ENCODE measurements around the gene TNKS1BP1.
"Not testable (repeated sequence)": the region's sequence is repeated elsewhere in the genome, so short reads cannot be mapped to it uniquely, and the experiment has no call there.

Gene TNKS1BP1

DNA sequence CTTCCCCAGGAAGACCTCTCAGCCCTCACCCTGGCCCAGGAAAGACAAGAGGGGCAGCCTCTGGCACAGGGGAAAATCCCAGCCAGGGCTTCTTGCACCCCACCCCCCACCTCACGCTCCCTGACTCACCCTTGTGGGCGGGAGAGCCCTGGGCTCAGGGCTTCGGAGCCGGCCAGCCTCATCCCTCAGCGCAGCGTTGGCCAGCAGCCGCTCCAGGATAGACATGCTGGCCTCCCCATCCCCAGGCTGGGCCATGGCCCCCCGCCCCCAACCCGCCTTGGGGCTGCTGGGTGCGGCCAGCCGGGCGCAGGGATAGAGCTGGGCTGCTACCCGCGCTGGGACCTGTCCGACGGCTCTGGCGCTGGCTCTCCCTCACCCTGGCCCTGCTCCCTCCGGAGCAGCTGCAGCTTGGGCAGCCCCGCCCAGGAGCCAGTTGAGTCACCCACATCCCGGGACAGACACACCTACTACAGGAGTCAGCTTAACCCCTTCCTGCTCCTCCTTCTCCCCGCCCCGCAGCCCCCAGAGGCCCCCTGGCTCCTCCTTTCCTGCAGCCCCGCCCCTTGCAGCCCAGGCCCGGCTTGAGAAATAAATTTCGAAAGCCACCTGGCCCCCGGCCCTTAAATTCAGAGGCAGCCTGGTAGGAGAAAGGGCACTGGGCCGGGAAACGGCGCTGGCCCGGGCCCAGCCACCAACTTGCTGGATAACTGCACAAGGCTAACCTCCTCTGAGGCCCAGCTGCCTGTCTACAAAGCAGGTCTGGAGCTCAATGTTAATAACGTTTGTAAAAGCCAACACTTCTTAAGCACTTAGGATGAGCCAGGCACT lies 13.4 kb downstream of the TNKS1BP1 start:
- DNase-seq (ENCODE audit: low spot score), result peak; percentile 86

DNA sequence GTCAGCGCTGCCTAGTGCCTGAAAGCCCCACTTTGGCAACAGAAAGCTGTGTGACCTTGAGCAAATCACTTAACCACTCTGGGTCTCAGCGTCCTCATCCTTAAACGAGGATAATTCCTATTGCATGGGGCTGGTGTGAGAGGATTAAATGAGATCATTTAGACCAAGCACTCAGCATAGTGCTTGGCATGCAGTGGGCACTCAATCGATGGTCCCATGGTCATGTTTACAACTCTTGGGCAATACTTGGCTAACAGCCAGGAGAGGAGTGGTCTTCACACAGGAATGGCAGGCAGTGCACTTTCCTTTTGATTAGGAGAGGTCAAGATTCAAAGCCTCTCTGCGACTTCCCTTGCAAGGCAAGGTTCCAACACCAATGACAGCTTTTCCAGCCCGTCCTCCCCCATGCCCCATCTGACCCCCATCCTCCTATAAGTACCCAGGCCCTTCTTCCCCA lies 14.1 kb downstream of the TNKS1BP1 start:
- no peak for DNase-seq (ENCODE audit: low spot score)

DNA sequence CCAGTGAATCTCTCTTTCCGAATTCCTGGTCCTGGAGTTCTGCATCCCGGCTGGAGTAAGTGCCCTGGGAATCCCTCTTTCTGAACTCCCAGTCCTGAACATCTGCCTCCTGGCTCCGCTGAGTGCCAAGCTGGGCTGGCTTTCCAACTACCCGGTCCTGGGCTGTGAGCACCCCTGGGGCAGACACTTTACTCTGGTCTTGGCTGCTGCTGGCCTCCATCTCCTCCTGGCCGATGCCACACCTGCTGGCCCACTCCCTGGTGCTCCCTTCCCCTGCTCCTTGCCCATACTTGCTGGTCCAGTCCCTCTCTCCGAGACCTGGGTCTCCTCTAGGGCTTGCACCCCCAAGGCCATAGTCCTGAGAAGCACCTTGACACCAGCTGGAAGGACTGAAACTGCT lies 14.7 kb downstream of the TNKS1BP1 start:
- DNase-seq (ENCODE audit: low spot score), result no peak

DNA sequence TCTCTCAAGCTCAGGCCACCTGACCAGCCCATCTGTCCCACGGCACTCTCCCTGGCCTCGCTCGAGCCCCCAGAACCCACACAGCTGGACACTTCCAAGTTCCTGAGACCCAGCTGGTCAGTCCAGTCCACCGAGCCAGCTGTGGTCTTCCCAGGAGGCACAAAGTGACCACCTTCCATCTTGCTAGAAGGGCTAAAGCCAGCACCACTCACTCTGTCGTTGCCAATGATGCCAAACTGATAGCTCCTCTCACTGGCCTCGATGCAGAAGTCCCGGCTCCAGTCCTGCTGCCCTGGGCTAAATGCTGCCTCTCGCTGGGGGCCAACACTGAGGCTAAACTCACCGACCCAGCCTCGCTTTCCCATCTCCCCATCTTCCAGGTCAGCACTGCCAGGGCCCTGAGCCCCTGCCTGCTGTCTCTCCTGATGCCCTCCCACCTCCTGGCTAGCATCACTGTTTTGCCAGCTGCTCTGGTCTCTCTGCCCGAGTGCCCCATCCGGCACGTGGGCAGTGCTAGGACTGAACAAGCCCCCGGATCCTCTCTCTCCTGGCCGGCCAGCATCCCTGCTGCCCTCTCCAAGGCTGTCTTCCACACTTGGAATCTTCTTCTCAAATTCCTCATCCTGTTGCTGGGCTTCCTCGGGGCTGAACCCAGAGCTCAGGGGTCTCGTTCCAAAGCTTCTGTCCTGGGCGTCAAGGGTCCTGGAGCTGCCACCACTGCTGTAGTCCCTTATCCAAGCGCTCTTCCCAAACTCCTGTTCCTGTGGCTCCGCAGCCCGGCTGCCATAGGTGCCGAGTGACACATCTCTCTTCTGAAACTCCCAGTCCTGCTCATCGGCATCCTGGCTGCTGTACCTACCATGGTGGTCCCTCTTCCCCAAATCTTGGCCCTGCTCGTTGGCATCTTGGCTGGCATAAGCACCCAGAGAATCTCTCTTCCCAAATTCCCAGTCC lies 15.4 kb downstream of the TNKS1BP1 start:
- DNase-seq (ENCODE audit: low spot score), result no peak

DNA sequence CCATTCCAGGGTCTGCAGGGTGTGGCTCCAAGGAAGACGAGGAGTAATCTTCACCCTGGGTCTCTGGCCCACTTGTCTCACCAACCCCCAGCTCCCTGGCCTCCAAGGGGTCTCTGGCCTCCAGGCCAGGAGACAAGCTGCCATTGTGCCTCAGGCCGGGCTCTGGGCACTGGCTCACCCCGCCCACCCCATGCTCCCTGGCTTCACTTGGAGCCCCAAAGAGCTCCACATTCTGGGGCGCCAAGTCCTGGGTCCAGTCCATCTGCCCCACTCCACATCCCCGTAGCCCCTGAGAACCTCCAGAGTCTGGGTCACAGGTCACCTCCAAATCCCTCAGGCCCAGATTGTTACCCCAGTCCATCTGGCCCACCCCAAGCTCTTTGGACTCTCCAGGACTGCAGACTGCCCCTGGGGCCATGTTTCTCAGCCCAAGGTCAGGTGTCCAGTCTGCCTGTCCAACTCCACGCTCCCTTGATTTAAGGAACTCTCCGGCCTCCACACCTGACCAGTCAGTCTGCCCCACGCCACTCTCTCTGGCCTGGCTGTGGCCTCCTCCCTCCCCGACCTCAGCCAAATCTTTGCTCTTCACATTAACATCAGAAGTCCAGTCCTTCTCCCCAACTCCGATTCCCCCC lies 16.2 kb downstream of the TNKS1BP1 start:
- DNase-seq (ENCODE audit: low spot score), result no peak

DNA sequence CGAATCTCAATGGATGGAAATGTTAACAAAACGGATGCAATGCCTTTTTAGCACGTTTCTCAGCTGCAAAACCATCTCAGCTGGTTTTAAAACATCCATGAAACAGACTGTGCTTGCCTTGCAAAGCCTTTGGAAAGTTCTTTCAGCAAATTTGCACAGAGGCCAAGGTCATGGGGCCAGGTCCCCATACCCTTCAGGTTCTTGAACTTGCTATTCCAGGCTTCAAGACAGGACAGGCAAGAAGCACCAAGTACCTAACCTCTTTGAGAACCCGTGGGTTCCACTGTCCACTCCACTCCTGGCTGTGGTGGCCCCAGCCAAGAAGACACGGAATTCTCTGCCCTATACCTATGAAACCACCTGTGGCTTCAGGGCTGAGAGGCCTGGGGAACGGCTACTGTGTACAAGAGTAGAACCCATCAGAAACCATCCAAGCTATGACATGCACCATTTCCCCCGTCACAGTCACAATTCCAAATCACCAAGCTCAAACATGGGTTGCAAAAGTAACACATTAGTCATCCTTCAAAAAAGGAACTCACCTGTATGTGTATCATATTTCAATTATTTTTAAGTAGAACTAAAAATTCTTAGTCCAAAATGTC lies 17.0 kb downstream of the TNKS1BP1 start:
- DNase-seq (ENCODE audit: low spot score), result no peak

DNA sequence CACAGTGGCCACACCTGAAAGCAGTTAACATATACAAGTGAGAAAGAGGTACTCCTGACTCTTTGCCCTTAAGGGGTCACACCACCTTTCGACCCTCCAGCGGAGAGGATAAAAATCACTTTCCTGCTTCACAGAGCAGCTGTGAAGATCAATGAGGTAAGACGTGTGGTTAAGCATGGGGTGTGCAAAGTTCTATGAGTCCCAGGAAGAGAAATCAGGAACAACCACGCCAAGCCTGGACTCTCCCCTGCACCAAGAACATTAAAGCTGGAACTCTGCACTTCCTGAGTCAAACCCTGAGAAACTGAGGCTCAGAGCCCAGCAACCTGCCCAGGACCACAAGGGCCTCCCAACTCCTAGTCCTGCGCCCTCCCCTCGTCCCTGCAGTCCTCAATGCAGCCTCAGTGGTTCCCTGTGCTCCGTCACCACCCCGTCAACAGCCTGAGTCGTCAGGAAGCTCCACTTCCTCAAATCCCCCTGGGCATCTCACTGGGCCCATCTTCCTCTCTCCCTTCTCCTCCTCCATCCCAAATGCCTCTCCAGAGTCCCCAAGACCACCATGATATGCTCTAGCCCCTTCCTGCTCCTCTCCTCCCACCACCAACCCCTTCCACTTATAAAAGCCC lies 17.7 kb downstream of the TNKS1BP1 start:
- no peak for DNase-seq (ENCODE audit: low spot score)

DNA sequence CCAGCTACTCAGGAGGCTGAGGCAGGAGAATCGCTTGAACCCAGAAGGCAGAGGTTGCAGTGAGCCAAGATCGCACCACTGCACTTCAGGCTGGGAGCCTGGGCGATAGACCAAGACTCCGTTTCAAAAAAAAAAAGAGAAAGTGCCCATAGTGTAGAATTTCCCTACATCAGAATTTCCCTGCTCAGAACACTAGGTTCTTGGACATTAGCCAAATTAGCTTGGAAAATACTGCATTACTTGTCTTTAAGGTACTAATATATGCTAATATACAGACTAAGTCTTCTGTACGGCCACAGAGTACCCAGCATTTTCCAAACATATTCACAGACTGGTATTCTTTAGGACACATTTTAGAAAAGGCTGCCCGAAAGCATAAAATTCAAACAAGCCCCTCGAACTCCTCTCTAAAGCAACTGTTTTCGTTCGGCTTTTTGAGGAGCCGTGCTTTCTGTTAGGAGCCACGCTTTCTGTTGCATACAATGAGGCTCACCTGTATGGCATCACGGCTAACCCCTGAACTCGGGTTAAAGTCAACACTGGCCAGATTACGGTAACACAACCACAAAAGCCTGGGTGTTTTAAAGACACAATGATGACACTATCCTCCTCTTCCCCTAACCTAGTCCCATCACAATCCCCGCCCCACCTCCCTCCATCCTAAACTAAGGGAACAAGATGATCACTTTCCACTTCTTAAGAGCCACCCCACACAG lies 18.4 kb downstream of the TNKS1BP1 start:
- no peak for DNase-seq (ENCODE audit: low spot score)

DNA sequence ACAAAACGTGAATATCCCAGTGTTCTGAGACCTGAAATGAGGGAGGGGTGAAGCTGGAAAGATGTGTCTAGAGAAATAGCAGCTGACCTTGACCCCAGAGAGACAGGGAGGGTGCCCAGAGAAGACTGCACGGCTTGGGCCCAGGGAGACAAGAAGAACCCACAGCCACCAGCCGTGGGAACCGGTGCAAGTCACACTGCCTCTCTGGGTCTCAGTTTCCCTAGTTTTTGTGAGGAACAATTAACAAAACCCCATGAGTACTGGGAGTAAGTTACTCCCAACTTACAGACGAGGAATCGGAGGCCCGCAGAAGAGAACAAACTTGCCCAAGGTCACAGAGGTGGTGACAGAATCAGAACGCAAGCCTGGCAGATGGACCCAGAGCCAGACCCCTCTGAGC lies 19.2 kb downstream of the TNKS1BP1 start:
- DNase-seq (ENCODE audit: low spot score), result no peak

DNA sequence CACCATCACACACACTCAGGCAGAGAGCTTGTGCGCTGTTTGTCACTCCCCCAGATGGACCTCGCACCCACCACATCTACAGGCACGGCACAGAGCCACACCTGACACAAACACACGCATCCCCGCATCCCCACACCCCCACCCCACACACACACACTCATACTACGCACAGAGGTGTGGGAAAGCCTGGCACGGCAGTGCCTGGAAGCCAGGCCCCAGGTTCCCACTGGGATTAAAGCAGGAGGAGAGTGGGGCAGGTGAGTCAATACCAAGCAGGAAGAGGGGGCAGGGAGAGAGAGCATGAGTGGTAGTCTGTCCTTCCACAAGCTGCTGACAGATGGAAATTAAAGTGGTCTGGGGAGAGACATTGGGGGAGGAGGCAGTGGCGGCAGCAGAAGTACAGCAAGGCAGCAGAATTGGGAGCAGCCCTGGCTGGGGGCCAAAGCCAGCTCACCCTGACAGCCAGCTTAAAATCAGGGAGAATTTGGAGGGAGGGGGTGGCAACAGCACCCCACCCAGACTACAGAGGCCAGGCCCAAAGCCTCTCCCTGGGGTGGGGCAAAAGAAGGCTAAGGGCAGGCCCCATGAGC lies 20.7 kb downstream of the TNKS1BP1 start:
- DNase-seq (ENCODE audit: low spot score), result no peak

DNA sequence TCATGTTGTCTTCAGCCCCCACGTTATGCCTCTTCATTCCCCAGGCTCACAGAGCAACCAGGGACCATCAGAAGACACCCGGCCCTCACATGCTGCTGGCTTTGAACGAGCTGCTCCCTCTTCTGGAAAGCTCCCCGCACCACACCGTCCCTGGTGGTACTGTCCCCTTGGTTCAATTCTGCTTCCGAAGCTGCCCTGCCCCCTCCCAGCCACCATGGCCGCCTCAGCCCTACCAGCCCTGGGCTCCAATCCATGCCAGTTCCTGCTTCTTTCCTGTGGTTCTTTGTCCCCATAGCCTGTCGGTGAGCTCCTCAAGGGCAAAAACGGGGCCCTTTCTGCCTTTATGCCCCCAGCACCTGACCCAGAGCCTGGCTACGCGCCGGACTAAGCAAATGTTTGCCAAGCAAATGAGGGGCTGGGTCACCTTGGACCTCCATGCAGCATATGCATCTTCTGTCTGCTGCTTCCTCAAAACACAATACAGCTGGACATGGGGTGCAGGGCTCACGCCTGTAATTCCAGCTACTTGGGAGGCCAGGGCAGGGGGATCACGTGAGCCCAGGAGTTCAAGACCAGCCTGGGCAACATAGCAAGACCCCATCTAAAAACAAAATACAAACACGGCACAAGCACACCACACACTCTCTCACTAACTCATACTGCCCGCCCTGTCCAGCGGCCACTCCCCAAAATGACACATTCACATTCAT lies 21.3 kb downstream of the TNKS1BP1 start:
- no peak for DNase-seq (ENCODE audit: low spot score)

DNA sequence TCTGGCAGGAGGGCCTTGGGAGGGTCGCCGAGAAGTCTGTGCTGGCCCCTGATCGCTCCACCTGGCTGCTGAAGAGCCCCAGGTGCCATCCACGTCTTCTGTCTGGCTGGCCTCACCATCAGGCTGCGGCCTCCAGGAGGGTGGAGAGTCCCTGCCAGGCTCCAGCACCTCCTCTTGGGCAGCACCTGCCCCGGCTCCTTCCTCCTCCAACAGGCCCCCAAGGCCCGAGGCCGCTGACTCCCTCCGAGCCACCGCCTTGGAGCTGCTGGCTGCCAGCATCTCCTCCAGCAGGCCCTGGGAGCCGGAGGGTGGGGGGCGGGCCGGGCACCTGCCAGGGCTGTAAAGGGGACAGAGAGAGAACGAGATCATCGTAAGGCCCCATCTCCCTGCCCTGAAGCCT lies 22.3 kb downstream of the TNKS1BP1 start:
- no peak for DNase-seq (ENCODE audit: low spot score)

DNA sequence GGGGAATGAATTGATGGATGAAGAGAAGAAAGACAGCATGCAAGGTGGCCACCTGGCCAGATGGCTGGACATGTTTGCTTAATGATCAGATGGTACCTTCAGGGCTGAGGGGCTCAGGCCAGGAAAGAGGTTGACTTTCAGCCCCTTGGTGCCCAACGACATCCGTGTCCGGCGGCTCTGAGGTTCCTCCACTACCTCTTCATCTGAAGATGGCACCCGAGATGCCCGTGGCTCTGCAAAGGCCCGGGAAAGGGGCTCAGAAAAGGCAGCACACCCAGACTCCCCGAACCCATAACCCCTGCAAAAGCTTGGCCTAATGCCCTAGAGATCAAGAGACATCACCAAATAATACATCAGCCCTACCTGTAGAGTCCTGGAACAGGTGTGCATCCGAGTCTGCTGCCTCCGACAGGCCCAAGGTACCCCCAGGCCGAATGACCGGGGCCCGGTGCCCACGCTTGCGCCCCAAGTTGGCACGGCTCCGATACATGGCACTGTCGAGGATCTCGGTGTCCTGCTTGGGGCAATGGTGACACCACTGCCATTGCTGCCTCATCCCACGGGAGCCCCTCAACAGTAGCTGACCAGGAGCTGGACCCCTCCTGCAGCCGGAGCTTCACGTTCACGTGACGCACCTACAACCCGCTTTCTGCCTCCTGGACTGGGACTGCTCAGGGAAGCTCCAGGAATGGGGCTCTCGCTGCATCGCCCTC lies 22.9 kb downstream of the TNKS1BP1 start:
- DNase-seq (ENCODE audit: low spot score), result no peak

DNA sequence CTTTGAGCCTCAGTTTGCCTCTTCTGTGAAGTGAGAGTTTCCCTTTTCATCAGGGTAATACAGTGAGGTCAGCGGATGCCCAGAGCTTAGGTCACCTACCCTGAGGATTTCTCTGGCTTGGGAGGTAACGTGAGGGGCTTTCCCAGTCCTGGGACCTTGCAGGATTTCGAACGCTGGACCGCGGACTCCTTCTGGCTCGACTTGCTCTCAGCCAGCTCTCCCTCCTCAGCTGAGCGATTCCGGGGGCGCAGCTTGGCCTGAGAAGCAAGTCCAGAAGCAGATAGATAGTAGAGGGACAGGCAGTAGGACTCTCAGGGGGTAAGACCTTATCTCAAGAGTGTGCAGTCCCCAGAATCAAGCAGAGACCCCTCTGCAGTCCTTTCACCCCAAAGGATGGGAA lies 24.0 kb downstream of the TNKS1BP1 start:
- DNase-seq (ENCODE audit: low spot score), result no peak

DNA sequence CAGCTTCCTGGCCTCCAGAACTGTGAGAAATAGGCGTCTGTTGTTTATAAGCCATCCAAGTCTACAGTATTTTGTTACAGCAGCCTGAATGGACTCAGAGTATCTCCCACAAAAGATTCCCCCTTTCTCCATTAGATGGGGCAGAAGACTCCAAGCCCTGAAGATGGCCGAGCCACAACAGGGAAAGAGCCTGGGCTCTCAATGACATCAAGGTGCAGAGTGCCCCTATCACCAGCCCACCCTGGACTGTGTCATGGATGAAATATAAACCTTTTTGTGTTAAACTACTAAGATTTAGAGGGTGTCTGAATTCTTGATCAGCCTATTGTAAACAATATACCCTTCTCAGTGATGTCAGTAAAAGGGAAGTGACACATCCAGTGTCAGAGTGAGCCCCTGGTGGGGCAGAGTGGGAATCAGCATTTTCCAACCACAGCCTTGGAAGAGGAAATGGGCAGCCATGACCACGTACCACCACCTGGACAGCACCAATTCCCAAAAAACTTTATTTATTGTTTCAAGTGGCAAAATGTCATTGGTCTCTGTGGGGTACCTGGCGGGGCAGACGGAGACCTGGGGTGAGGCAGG lies 25.5 kb downstream of the TNKS1BP1 start:
- DNase-seq (ENCODE audit: low spot score), result no peak

DNA sequence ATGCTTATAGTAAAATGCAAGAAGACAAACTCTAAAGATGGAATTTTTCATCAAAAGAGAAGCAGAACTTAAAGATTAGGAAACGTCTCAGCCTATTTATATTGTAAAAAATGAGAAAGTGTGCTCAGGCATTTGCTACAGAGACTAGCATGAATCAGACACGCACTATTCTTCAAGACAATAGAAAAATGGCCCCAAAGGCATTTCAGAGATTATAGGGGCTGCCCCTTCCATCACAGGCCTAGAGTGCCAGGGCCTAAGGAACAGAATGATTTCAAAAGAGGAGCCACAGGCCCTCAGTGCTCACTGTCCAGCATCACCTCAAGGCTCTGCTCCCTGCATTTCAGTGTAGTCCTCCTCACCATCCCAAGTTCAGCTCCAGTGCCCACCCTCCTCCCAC lies 27.5 kb downstream of the TNKS1BP1 start:
- no peak for DNase-seq (ENCODE audit: low spot score)

DNA sequence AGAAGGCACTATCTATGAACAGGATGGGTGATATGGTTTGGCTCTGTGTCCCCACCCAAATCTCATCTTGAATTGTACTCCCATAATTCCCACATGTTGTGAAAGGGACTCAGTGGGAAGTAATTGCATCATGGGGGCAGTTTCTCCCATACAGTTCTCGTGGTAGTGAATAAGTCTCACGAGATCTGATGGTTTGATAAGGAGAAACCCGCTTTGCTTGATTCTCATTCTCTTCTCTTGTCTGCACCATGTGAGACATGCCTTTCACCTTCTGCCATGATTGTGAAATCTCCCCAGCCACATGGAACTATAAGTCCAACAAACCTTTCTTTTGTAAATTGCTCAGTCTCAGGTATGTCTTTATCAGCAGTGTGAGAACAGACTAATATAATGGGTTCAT lies 28.5 kb downstream of the TNKS1BP1 start:
- not testable (repeated sequence) for DNase-seq (ENCODE audit: low spot score)

DNA sequence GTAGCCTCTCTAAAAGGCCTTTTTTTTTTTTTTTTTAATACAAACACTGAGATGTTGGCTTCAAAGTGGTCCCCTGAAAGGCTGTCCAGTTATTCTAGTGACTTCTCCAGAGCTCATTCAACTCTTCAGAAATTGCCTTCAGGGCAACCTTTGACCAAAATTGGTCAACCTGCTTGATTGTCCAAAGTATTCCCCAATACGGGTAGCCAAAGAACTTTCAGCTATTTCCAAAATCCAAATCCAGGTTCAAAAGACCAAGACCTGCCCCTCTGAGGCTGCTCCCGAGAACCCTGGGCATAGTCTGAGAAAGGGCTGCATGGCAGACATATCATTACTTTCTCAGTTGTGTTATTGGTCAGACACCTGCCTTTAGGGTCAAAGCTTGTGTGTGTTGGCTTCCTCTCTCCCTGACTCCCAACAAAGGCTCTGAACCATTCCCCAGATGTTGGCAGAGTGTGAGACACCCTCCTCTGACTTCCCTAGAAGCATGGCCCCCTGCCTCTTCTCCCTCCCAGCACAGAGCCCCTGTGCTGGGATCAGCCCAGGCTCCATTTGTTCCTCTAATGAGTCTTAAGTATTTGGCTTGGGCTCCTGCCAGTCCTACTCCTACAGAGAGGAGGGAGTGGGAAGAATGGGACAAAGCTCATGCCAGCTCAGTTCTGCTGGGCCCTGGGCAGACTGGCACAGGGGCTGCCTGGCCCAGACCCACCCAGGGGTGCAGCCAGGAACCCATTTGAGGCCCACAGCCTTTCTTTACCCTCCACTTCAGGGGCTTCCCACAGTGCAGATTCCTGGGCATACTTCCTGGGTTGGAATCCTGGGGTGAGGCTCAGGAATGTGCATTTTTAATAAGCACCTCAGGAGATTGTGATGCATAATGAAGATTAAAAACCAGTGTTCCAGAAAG lies 30.3 kb downstream of the TNKS1BP1 start:
- peak; percentile 14 for DNase-seq (ENCODE audit: low spot score)

Data from LoVo (cell line).